Measurements from ENCODE around the gene PRH2. TPM values are rescaled to one million over a fixed set of nuclear protein-coding genes. Genes with fewer than 3 reads are reported as not detected.

Gene PRH2
- total RNA-seq, 1 experiment from 2014 or later, result not detected

GRCh38 chr12:10900972-10901371 is 28.1 kb upstream of the PRH2 start:
- intact Hi-C loops (cut with micrococcal nuclease; ENCODE audit: unreplicated experiment), result no loop called here
- Histone ChIP-seq H3F3A (ENCODE audit: insufficient read depth, low read depth) (no peaks in the 10 kb centered on the region), H3K4me2 (no peak overlapping the region), H3K9me2 (ENCODE audit: insufficient read depth) (no peaks in the 10 kb centered on the region), H3K4me1 (replicated peaks; ENCODE audit: insufficient read depth) (no peaks in the 10 kb centered on the region), H3K9me3 (ENCODE audit: insufficient read depth, low read depth) (no peaks in the 10 kb centered on the region), H3K27ac (no peak overlapping the region), H3K4me3 (no peak overlapping the region), H3K36me3 (ENCODE audit: low read depth) (no peaks in the 10 kb centered on the region; the same call in 1 of the 2 replicates), H3K79me2 (ENCODE audit: low read depth) (no peaks in the 10 kb centered on the region), H4K20me1 (ENCODE audit: insufficient read depth) (0 out of 2 replicates have a peak, but pooled peaks cover 4% of the 10 kb centered on the region), H2AFZ (no peak overlapping the region), H3K27me3 (ENCODE audit: insufficient read depth, low read depth) (no peaks in the 10 kb centered on the region)
- no peak for DNase-seq
- TF ChIP-seq EZH2 (IDR thresholded peaks at IDR 0.05; ENCODE audit: low read depth) (no peak), CTCF (conservative IDR thresholded peaks at IDR 0.05) (no peak)
- ChIA-PET POLR2A (ENCODE audit: unreplicated experiment) (no interaction called here), CTCF (no interaction called here)
- BruUV-seq (replicated peaks), result no TSS peak

- BruUV-seq (replicated peaks), result no TSS peak
- Histone ChIP-seq H3F3A (ENCODE audit: insufficient read depth, low read depth) (no peaks in the 10 kb centered on the region), H3K9me2 (ENCODE audit: insufficient read depth) (no peaks in the 10 kb centered on the region), H3K27me3 (ENCODE audit: insufficient read depth, low read depth) (no peaks in the 10 kb centered on the region), H3K27ac (no peak overlapping the region), H3K4me1 (replicated peaks; ENCODE audit: insufficient read depth) (no peaks in the 10 kb centered on the region), H3K4me3 (no peak overlapping the region), H2AFZ (no peak overlapping the region), H3K9me3 (ENCODE audit: insufficient read depth, low read depth) (no peaks in the 10 kb centered on the region), H3K36me3 (ENCODE audit: low read depth) (no peaks in the 10 kb centered on the region; the same call in 1 of the 2 replicates), H3K79me2 (ENCODE audit: low read depth) (no peaks in the 10 kb centered on the region), H4K20me1 (ENCODE audit: insufficient read depth) (0 out of 2 replicates have a peak, but pooled peaks cover 4% of the 10 kb centered on the region), H3K4me2 (no peak overlapping the region)
- ChIA-PET POLR2A (ENCODE audit: unreplicated experiment) (no interaction called here), CTCF (no interaction called here)
- intact Hi-C loops (cut with micrococcal nuclease; ENCODE audit: unreplicated experiment), result no loop called here
- TF ChIP-seq EZH2 (IDR thresholded peaks at IDR 0.05; ENCODE audit: low read depth) (no peak), CTCF (conservative IDR thresholded peaks at IDR 0.05) (no peak; the same call in 1 of the 2 replicates)
- DNase-seq, result no peak
Measured at GRCh38 chr12:10901427-10901826, 27.6 kb upstream of the PRH2 start.

- Histone ChIP-seq H3K4me2 (no peak overlapping the region), H3K36me3 (ENCODE audit: low read depth) (no peaks in the 10 kb centered on the region), H3K9me3 (ENCODE audit: insufficient read depth, low read depth) (no peaks in the 10 kb centered on the region), H3K79me2 (ENCODE audit: low read depth) (no peaks in the 10 kb centered on the region), H3K4me1 (replicated peaks; ENCODE audit: insufficient read depth) (no peaks in the 10 kb centered on the region), H4K20me1 (ENCODE audit: insufficient read depth) (0 out of 2 replicates have a peak, but pooled peaks cover 4% of the 10 kb centered on the region), H3K27ac (no peak overlapping the region), H3F3A (ENCODE audit: insufficient read depth, low read depth) (no peaks in the 10 kb centered on the region), H3K4me3 (no peak overlapping the region), H3K9me2 (ENCODE audit: insufficient read depth) (no peaks in the 10 kb centered on the region), H3K27me3 (ENCODE audit: insufficient read depth, low read depth) (no peaks in the 10 kb centered on the region), H2AFZ (no peak overlapping the region)
- CTCF ChIA-PET, result no interaction called here
- POLR2A ChIA-PET (ENCODE audit: unreplicated experiment), result no interaction called here
- intact Hi-C loops (cut with micrococcal nuclease; ENCODE audit: unreplicated experiment), result no loop called here
- DNase-seq, result no peak
- TF ChIP-seq CTCF (conservative IDR thresholded peaks at IDR 0.05), result no peak
- no peak for TF ChIP-seq EZH2 (IDR thresholded peaks at IDR 0.05; ENCODE audit: low read depth)
- BruUV-seq (replicated peaks), result no TSS peak
Measured at GRCh38 chr12:10904686-10905085, 24.4 kb upstream of the PRH2 start.
